ENCODE measurements around the gene WNT3A. TPM values are rescaled to one million over a fixed set of nuclear protein-coding genes. Genes with fewer than 3 reads are reported as not detected.

Gene WNT3A
- total and polyA plus RNA-seq, 9 of the 15 experiments (the other 6 are each of a cell fraction or from before 2014, with no cell fraction given) = not detected

DNA sequence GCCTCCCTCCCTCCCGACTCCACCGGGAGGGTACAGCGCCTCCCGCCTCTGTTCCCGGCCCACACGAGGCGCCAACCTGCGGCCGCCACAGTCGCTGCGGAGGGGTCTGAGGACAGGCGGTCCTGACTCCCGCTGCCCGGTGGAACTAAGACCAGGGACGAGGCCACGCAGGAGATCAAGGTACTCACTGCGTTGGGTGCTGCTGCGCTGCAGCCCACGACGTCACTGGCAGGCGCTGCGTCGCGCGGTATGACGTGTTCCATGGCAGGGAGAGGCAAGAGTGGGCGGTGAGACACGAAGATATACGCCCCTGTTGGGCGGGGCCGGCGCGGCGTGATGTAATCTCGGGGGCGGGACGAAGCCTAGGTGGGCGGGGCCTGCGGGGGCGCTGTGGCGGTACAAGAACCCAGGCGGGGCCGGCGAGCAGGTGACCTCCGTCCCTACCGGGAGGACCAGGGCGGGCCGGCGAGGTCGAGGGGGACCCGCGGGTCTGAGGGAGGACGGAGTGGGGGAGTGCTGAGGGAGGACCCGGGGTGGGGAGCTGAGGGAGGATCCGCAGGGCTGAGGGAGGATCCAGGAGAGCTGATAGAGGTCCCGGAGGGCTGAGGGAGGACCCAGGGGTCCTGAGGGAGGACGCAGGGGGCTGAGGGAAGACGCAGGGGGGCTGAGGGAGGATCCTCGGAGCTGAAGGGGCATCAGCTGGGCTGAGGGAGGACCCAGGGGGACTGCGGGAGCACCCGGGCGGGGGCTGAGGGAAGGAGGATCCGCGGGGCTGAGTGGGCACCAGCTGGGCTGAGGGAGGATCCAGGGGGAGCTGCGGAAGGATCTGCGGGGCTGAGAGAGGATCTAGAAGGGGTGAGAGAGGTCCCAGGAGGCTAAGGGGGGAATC lies 102.5 kb downstream of the WNT3A start, which contains the start of gene MRPL55 (continued):
- TF ChIP-seq, protein P1, sequence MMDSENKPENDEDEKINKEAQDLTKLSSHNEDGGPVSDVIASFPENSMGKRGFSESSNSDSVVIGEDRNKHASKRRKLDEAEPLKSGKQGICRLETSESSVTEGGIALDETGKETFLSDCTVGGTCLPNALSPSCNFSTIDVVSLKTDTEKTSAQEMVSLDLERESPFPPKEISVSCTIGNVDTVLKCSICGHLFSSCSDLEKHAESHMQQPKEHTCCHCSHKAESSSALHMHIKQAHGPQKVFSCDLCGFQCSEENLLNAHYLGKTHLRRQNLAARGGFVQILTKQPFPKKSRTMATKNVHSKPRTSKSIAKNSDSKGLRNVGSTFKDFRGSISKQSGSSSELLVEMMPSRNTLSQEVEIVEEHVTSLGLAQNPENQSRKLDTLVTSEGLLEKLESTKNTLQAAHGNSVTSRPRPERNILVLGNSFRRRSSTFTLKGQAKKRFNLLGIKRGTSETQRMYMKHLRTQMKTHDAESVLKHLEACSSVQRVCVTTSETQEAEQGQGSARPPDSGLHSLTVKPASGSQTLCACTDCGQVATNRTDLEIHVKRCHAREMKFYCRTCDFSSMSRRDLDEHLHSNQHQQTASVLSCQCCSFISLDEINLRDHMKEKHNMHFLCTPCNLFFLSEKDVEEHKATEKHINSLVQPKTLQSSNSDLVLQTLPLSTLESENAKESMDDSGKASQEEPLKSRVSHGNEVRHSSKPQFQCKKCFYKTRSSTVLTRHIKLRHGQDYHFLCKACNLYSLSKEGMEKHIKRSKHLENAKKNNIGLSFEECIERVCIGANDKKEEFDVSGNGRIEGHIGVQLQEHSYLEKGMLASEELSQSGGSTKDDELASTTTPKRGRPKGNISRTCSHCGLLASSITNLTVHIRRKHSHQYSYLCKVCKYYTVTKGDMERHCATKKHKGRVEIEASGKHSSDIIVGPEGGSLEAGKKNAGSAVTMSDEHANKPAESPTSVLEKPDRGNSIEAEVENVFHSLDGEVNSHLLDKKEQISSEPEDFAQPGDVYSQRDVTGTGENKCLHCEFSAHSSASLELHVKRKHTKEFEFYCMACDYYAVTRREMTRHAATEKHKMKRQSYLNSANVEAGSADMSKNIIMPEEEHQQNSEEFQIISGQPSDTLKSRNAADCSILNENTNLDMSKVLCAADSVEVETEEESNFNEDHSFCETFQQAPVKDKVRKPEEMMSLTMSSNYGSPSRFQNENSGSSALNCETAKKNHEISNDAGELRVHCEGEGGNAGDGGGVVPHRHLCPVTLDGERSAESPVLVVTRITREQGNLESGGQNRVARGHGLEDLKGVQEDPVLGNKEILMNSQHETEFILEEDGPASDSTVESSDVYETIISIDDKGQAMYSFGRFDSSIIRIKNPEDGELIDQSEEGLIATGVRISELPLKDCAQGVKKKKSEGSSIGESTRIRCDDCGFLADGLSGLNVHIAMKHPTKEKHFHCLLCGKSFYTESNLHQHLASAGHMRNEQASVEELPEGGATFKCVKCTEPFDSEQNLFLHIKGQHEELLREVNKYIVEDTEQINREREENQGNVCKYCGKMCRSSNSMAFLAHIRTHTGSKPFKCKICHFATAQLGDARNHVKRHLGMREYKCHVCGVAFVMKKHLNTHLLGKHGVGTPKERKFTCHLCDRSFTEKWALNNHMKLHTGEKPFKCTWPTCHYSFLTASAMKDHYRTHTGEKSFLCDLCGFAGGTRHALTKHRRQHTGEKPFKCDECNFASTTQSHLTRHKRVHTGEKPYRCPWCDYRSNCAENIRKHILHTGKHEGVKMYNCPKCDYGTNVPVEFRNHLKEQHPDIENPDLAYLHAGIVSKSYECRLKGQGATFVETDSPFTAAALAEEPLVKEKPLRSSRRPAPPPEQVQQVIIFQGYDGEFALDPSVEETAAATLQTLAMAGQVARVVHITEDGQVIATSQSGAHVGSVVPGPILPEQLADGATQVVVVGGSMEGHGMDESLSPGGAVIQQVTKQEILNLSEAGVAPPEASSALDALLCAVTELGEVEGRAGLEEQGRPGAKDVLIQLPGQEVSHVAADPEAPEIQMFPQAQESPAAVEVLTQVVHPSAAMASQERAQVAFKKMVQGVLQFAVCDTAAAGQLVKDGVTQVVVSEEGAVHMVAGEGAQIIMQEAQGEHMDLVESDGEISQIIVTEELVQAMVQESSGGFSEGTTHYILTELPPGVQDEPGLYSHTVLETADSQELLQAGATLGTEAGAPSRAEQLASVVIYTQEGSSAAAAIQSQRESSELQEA (IDR thresholded peaks at IDR 0.05; ENCODE audit: low read depth) = no peak
- TF ChIP-seq ERF (CRISPR knock-in tag; IDR thresholded peaks at IDR 0.05) (no peak), WHSC1 (IDR thresholded peaks at IDR 0.05; ENCODE audit: low read length) (no peak), ETV6 (IDR thresholded peaks at IDR 0.05; ENCODE audit: borderline replicate concordance in 1 of 2, low read depth in 2 of 2, low read length in 1 of 2) (no peak; a peak in 1 of 4 replicates), ETV6 (CRISPR knock-in tag; IDR thresholded peaks at IDR 0.05; ENCODE audit: borderline replicate concordance) (no peak), ZBTB11 (CRISPR knock-in tag; IDR thresholded peaks at IDR 0.05) (peak in 1 of 3 experiments; percentile 33; a peak in 1 of 6 replicates), IRF9 (tag; IDR thresholded peaks at IDR 0.05) (no peak), ZBTB9 (CRISPR knock-in tag; IDR thresholded peaks at IDR 0.05) (peak; percentile 35), CBFB (CRISPR knock-in tag; IDR thresholded peaks at IDR 0.05) (peak; percentile 81; the same call in 1 of the 2 replicates), ZNF12 (CRISPR knock-in tag; IDR thresholded peaks at IDR 0.05) (0 out of 2 replicates have a peak, but pooled peaks have one; percentile 47)
- TF ChIP-seq, protein P2, sequence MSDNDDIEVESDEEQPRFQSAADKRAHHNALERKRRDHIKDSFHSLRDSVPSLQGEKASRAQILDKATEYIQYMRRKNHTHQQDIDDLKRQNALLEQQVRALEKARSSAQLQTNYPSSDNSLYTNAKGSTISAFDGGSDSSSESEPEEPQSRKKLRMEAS (CRISPR knock-in tag; IDR thresholded peaks at IDR 0.05) = peak; percentile 67; the same call in 1 of the 2 replicates
